Stimulated activated naive CD8-positive, alpha-beta T cell treated with anti-CD3 and anti-CD28 coated beads, Interleukin-15, amount 100 ng/mL, for 72 hours (primary cell): ENCODE results near the gene KCNH1.

Source experiments
- ATAC-seq: fragments of 150-1000 bp; cut with Tn5 transposase; 2 replicates; pipeline ENCODE4 v1.10.0; 2021; ENCODE audit warnings: mild to moderate bottlenecking, moderate library complexity
- DNase-seq, 2 donors: peaks; one replicate each; pipeline ENCODE4 v3.0.0; 2021 to 2022
- H3K27ac Mint-ChIP-seq, 2 donors: one replicate each; pipeline ENCODE4 v1.8.0; 2022; ENCODE audit warnings: mild to moderate bottlenecking in 2 of 2, mixed read lengths in 2 of 2, moderate library complexity in 2 of 2
- H3K27me3 Mint-ChIP-seq: one replicate; pipeline ENCODE4 v1.8.0; 2022; ENCODE audit warnings: mixed read lengths
- H3K4me1 Mint-ChIP-seq: one replicate; pipeline ENCODE4 v1.8.0; 2022; ENCODE audit warnings: mild to moderate bottlenecking, mixed read lengths
- H3K4me3 Mint-ChIP-seq, 2 donors: one replicate each; pipeline ENCODE4 v1.8.0; 2022; ENCODE audit warnings: mild to moderate bottlenecking in 2 of 2, mixed read lengths in 2 of 2, moderate library complexity in 1 of 2
- H3K9me3 Mint-ChIP-seq, 2 donors: one replicate each; pipeline ENCODE4 v1.8.0; 2022; ENCODE audit warnings: mixed read lengths in 2 of 2

Gene KCNH1

DNA sequence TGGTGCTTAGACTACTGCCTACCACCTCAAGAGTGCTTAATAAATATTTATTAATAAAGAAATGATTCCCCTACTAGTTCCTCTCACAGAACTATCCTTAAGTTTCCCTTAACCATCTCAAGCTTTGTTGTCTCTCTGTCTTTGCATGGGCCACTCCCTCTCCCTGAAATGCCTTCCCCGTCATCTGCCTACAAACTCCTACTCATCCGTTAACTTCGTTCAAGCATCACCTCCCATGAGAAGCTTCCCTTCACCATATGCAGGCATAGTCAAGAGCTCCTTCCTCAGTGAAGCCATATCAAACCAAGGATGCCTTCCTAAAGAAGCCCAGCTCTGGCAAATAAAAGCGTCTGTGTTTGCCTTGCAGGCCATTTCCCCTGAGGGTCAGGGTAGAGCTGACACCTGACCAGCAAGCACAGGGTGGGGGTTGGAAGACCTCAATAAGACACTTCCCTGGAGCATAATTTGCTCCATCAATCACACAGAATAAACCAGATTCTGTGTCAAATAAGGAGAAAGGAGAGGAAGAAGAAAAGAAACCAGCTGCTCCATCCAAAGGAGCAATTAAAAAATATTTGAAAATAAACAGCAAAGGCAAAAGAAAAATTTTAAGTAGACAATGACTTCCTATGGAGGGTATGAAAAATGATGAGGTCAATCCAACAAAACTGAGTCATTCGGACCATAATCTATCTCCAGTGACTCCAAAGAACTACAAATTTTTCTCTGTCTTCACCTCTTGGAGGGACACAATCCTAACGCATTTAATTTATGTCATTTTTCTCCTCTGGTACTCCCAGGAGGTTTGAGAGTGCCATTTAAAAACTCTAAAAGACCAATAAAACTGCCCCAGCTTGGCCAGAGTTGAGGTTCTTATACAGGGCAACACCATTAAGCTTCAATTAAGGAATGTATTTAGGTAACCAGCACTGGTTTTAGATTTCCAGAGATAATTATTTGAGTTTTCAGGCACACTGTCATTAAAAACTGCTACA is 303.6 kb downstream of the KCNH1 start:
- Mint-ChIP-seq H3K27ac (no peak overlapping the region), H3K9me3 (no peaks in the 10 kb centered on the region), H3K4me3 (no peak overlapping the region), H3K4me1 (no peaks in the 10 kb centered on the region), H3K27me3 (peaks cover 7% of the 10 kb centered on the region)
- ATAC-seq (no peak), DNase-seq (no peak)

DNA sequence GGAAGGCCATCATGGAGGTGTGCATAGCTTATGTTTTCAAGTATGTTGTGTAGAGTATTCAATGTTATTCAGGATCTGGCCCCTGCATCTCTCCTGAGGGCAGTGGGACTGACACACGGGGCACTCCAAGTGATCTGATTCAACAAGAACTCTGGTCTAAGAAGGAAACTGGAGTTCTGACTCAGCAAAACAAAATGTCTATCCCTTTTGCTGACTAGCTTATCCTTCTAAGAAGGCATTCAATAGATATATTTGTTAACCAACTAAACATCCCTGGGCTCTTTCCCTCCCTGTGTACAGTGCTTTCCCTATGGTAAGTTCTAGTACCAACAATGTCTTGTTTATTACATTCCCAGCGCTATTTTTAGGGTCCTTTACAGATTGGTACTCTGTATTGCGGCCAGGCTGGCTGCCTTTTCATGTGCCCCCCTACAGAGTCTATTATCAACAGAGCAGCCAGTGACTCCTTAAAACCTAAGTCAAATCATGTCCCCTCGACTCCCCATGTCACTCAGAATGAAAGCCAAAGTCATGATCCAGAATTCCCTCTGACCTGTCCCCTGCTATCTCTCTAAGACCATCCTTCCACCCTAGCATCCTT is 304.9 kb downstream of the KCNH1 start:
- ATAC-seq (no peak), DNase-seq (no peak)
- Mint-ChIP-seq H3K27ac (no peak overlapping the region), H3K4me3 (no peak overlapping the region), H3K4me1 (no peaks in the 10 kb centered on the region), H3K9me3 (no peaks in the 10 kb centered on the region), H3K27me3 (peaks cover 7% of the 10 kb centered on the region)

DNA sequence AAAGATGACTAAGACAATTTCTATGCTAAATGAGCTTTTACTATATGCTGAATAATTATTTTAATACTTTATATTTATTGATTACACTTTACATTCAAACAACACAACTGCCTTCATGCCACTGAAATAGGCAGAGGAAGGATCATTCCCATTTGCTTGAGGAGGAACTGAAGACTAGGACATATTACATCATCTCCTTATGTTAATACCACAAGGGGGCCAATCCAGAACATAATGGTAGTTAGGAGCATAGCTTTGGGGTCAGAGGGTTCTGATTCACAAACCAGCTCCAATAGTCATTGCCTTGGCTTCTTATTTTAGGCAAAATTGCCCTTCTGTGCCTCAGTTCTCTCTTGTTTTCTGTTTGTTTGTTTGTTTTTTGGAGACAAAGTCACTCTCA is 306.5 kb downstream of the KCNH1 start:
- Mint-ChIP-seq H3K27me3 (peaks cover 13% of the 10 kb centered on the region), H3K4me1 (no peaks in the 10 kb centered on the region), H3K9me3 (no peaks in the 10 kb centered on the region), H3K4me3 (no peak overlapping the region), H3K27ac (no peak overlapping the region)
- ATAC-seq (no peak), DNase-seq (no peak)

DNA sequence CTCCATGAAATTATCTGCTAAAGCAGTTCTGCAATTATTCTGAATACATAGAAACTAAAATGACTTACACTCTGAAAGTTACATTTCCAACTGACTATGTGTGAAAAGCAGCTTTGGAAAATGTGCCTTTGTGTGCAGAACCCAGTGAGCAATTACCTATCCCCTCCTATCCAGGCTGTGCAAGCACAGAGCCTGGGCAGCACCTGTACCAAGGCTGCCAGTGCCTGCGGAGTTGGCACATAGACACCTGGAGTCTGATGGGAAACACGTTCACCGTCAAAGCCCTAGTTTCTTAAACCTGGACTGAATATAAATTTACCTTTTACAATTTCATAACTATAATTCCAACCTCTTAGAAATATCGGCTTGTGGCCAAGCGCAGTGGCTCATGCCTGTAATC is 307.3 kb downstream of the KCNH1 start:
- Mint-ChIP-seq H3K27me3 (peaks cover 15% of the 10 kb centered on the region), H3K9me3 (no peaks in the 10 kb centered on the region), H3K27ac (no peak overlapping the region), H3K4me1 (no peaks in the 10 kb centered on the region), H3K4me3 (no peak overlapping the region)
- DNase-seq (no peak), ATAC-seq (no peak)

DNA sequence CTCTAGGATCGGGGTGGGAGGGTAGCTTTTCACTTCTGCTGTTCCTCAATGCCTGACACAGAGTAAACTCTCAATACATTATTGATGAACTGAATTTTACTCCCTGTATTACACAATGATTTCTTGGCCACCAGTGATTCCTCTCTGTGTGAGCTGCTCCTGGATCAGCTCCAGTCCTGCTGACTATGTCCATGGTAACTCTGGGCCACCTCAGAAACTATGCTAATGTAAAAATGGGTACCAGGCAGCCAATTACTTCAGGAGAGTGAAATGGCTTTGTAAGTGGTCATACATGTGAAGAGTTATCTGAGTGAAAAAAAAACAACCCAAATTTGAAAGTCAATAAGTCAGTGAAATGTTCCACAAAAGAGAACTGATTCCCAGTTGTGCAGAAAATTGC is 311.0 kb downstream of the KCNH1 start:
- Mint-ChIP-seq H3K9me3 (no peaks in the 10 kb centered on the region), H3K27ac (no peak overlapping the region), H3K4me3 (no peak overlapping the region), H3K4me1 (no peaks in the 10 kb centered on the region), H3K27me3 (peaks cover 8% of the 10 kb centered on the region)
- ATAC-seq = no peak
- no peak for DNase-seq

DNA sequence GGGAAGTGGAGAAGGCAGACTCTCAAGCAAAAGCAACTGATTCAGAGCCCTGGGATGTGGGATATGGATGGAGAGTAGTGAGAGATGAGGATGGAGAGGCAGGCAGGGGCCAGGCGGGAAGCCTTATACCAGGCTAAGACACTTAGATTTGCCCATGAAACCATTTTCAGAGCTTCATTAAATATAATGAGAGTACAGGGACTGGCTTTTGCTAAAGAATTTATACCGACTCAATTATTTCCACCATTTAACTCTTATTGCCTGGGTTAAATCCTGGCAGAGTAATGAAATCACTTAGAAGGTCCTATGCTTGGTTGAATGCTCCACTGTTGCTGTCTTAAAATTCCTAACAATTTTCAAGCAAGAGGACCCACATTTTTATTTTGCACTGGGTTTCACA is 311.7 kb downstream of the KCNH1 start:
- H3K4me1 Mint-ChIP-seq = no peaks in the 10 kb centered on the region
- no peak overlapping the region for H3K27ac Mint-ChIP-seq
- H3K27me3 Mint-ChIP-seq = peaks cover 8% of the 10 kb centered on the region
- no peak overlapping the region for H3K4me3 Mint-ChIP-seq
- no peaks in the 10 kb centered on the region for H3K9me3 Mint-ChIP-seq
- no peak for DNase-seq
- no peak for ATAC-seq

DNA sequence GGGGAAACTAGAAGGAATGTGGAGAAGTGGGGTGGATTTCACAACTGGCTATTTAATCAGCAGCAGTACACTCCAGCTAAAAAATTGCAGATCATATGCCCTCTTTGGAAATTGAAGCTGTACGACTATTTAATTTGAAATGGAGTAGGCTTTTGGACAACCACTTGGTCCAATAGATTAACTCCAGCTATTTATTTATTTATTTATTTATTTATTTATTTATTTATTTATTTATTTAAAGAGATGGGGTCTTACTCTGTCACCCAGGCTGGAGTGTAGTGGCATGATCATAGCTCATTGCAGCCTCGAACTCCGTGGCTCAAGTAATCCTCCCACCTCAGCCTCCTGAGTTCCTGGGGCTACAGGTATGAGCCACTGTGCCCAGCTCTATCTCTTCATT is 312.3 kb downstream of the KCNH1 start:
- ATAC-seq (no peak), DNase-seq (no peak)
- Mint-ChIP-seq H3K4me1 (no peaks in the 10 kb centered on the region), H3K9me3 (no peaks in the 10 kb centered on the region), H3K4me3 (no peak overlapping the region), H3K27ac (no peak overlapping the region), H3K27me3 (peaks cover 8% of the 10 kb centered on the region)

DNA sequence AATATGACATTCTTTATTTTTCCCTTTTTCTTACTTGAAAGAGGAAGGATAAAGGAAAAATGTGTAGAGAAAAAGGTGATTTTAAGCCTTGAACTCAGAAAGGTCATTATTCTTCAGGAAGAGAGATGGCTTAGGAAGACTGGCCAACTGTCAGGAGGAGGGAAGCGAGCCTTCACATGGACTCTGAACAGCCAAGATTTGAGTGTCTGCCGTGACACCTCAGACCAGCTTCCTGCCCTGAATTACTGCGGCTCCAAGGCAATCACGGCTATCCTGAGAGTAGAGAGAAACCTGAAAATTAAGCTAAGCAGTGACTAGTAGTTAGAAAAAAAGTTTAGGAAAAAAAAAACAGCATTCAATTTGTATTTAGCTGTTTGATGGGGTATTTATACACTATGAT is 314.7 kb downstream of the KCNH1 start:
- ATAC-seq = no peak
- Mint-ChIP-seq H3K27me3 (peaks cover 8% of the 10 kb centered on the region), H3K27ac (no peak overlapping the region), H3K4me3 (no peak overlapping the region), H3K9me3 (no peaks in the 10 kb centered on the region), H3K4me1 (no peaks in the 10 kb centered on the region)
- no peak for DNase-seq

DNA sequence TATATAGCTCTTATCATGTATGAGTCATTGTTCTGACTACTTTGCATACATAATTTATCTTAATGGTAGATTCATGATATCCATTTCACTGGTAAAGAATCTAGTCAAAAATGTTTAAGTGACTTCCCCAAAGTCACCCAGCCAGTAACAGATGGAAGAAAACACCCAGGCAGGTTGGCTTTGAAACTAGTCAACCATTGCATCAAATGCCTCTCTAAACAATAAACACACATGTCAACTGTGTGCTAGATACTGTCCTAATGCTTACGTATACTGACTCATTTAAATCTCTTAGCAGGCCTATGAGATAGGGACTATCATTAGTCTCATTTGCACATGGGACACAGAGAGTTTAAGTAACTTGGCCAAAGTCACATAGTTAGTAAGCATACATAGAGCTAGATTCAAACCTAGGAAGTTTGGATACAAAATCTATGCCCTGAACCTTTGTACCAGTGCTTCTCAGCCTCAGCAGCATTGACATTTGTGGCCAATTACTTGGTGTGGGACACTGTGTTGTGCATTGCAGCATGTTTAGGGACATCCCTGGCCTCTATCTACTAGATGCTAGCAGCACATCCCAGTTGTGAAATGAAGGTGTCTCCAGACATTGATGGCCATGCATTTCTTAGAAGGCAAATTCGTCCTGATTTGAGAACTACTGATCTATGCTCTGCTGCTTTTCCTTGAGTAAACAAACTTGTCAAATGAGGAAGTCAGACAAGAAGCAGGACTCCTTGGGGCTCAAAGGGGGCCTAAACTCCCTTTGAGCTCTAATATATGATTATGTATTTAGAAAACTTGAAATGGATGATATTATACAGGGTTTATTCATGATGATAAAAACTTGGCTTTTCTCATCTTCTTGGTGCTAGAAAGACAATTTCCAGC is 316.3 kb downstream of the KCNH1 start:
- H3K9me3 Mint-ChIP-seq = no peaks in the 10 kb centered on the region
- H3K4me3 Mint-ChIP-seq = no peak overlapping the region
- no peaks in the 10 kb centered on the region for H3K4me1 Mint-ChIP-seq
- H3K27me3 Mint-ChIP-seq = peaks cover 12% of the 10 kb centered on the region
- ATAC-seq (no peak), DNase-seq (no peak)
- H3K27ac Mint-ChIP-seq = no peak overlapping the region

DNA sequence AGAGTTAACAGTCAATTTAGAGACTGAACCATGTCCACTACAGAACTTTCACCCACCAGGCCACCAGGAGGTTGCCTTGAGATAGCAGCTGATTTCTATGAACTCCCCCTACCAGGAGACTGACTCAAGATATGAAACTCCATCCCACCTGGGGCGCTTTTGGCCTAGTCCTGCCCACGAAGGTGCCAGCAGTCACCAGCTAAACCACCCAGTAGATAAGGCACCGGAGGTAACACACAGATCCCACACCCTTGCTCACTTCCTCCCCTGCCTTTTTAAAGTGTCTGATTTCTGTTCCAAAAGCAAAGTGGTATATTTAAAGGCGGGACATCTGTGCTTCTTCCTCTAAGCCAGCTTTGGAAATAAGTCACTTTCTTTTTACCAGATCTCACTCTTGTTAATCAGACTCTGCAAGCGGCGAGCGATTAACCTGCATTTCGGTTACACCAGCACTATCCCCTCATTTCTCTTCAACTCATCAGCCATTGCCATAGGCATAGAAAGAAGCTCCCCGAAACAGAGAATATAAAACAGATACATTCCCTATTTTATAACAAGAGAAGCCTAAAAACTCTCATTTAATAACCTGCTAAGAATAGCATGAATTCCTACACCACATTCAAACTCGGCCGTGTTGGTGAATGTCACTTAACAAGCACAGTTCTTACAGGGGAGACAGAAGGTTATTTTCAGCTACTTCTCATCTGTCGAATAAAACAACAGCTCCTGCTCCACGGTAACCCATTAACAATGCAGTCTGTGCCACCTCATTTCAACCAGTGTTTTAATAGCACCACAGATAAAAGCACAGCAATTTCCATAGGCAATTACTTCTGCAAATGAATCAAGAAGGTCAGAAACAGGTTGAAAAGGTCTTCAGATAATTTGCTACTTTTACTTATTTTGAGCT is 318.1 kb downstream of the KCNH1 start:
- Mint-ChIP-seq H3K27ac (no peak overlapping the region), H3K9me3 (no peaks in the 10 kb centered on the region), H3K4me1 (no peaks in the 10 kb centered on the region), H3K27me3 (peaks cover 9% of the 10 kb centered on the region), H3K4me3 (no peak overlapping the region)
- ATAC-seq = no peak
- no peak for DNase-seq

DNA sequence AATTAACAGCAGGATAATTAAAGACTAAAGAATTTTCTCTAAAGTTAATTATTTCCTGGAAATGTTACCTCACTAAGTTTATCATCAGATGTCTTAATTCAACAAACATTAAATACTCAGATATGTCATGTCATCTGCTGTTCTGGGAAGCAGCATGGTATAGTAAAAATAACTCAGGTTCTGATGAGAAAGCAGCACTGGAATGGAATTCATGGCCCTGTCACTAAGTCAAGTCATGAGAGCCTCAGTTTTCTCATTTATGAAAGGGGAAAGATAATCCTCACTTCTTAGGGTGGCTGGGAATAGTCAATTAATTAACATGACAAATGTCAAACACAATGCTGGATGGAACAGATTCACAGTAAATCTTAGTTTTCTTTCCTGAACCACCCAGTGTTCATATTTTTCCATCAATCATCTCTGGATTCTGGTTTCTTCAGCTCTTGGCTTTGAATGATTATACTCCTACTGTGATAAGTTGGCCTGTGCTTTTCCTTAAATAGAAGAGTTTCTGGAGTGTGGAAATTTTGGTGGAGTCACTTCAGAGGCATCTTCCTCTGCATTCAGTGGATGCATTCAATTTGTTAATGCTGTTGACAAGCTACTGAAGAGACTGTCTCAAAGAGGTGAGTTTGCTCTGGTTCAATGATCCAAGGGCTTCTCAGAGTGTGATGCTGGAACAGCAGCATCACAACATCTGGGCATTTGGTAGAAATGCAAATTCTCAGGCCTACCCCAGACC is 319.4 kb downstream of the KCNH1 start:
- DNase-seq (no peak), ATAC-seq (no peak)
- Mint-ChIP-seq H3K9me3 (no peaks in the 10 kb centered on the region), H3K27ac (no peak overlapping the region), H3K27me3 (peaks cover 9% of the 10 kb centered on the region), H3K4me1 (no peaks in the 10 kb centered on the region), H3K4me3 (no peak overlapping the region)

DNA sequence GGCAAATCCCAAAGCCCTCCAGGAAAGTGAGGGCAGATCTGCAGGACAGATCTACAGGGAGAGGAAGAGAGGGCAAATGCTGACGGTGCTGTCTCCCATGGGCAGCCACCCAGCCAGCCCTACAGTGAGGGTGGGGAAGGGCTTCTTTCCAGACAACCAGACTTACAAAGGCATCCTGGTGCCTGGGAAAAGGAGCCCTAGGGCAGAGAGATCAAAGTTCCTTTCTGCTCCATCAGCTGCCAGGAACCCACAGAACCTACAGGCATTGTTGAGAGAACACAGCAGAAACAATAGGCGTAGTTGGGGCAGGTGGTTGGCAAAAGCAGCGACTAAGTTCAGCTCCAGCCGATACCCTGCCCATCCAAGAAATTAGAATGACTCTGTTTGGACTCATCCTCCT is 332.4 kb downstream of the KCNH1 start:
- no peak for DNase-seq
- Mint-ChIP-seq H3K4me1 (no peaks in the 10 kb centered on the region), H3K9me3 (no peaks in the 10 kb centered on the region), H3K4me3 (no peak overlapping the region), H3K27me3 (no peaks in the 10 kb centered on the region), H3K27ac (no peak overlapping the region)
- no peak for ATAC-seq

DNA sequence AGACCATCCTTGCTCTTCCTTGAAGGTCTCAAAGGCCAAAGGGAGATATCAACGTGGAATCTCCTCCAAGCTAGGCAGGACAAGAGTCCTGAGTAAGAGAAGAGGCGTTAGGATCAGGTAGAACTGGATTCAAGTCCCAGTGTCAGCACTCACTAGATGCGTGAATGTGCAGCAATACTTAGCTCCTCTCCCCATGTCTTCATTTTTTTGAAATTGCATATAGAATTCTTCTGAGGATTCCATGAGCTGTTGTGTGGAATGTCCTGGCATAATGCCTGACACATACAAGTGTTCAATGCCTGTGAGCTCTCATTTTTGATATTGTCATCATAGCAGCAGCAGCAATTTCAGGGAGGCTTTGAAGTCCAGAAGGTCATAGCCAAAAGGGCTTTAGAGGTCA is 333.2 kb downstream of the KCNH1 start:
- DNase-seq (no peak), ATAC-seq (no peak)
- H3K27me3 Mint-ChIP-seq = no peaks in the 10 kb centered on the region
- no peaks in the 10 kb centered on the region for H3K9me3 Mint-ChIP-seq
- H3K27ac Mint-ChIP-seq = no peak overlapping the region
- no peaks in the 10 kb centered on the region for H3K4me1 Mint-ChIP-seq
- no peak overlapping the region for H3K4me3 Mint-ChIP-seq

DNA sequence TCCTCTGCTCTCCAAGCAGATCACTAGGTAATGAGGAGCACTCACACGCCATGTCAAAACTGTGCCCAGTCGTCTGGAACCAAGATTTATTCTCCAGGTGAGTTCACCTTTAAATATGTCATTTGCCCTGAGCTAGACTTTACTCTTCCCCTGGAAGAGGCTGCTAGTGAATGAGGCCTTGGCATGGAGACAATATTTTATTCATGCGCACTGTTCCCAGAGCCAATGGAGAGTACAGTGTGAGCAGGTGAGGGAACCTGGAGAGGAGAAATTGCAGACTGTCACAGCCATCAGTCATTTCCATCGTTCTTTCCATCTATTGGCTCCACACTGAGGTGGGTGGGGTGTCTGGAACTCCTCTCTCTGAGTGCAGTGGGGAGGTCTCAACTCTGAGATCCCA is 333.6 kb downstream of the KCNH1 start:
- H3K27ac Mint-ChIP-seq = no peak overlapping the region
- no peak for DNase-seq
- ATAC-seq = no peak
- no peaks in the 10 kb centered on the region for H3K9me3 Mint-ChIP-seq
- H3K27me3 Mint-ChIP-seq = no peaks in the 10 kb centered on the region
- H3K4me1 Mint-ChIP-seq = no peaks in the 10 kb centered on the region
- no peak overlapping the region for H3K4me3 Mint-ChIP-seq
